ENCODE data around the gene TNFRSF12A. TPM values are rescaled to one million over a fixed set of nuclear protein-coding genes. Genes with fewer than 3 reads are reported as not detected.

The TNFRSF12A gene
- total RNA-seq, 1 experiment from 2014 or later = 147 TPM

- H3K27ac ChIP-seq (ENCODE audit: insufficient read length, low read depth, low read length) = no peak overlapping the region
- no peaks in the 10 kb centered on the region for H3K79me1 ChIP-seq (ENCODE audit: insufficient read depth, low read depth, low read length, poor library complexity, severe bottlenecking)
- no peaks in the 10 kb centered on the region for H3K9me3 Mint-ChIP-seq
- no peaks in the 10 kb centered on the region for H3K79me2 ChIP-seq (ENCODE audit: insufficient read depth, low read length)
- peak overlapping the region; percentile 63; the same call in 1 of the 2 replicates for H3K14ac ChIP-seq (ENCODE audit: insufficient read depth, low read length)
- no peak overlapping the region for H3K9ac ChIP-seq (ENCODE audit: extremely low read depth, insufficient read length, low read length)
- H2BK15ac ChIP-seq (ENCODE audit: low read depth, low read length) = no peak overlapping the region
- H3K27me3 Mint-ChIP-seq (ENCODE audit: low read depth) = peaks cover 10% of the 10 kb centered on the region
- no peak overlapping the region for H2BK120ac ChIP-seq (ENCODE audit: low read depth, low read length, poor library complexity, severe bottlenecking)
- WGBS (ENCODE audit: extremely low coverage, insufficient read length, low lambda C conversion rate) = no CpG with 5 or more reads among the region's 17 CpGs
- H2AFZ ChIP-seq (ENCODE audit: low read length) = no peak overlapping the region
- no peaks in the 10 kb centered on the region; the same call in 1 of the 2 replicates for H3K4me1 ChIP-seq (ENCODE audit: insufficient read depth, low read length)
- H3K9me3 ChIP-seq (ENCODE audit: control insufficient read depth, low read depth, low read length) = no peaks in the 10 kb centered on the region
- H2BK5ac ChIP-seq (ENCODE audit: insufficient read length, low read length) = no peak overlapping the region
- H3K23me2 ChIP-seq (ENCODE audit: insufficient read length, low read depth, low read length, poor library complexity, severe bottlenecking) = no peaks in the 10 kb centered on the region
- H3K23ac ChIP-seq (ENCODE audit: insufficient read length, low read depth, low read length) = no peak overlapping the region
- H3K36me3 Mint-ChIP-seq (ENCODE audit: insufficient read depth in 1 of 3, low read depth in 3 of 3) = no peaks in the 10 kb centered on the region
- H2AK5ac ChIP-seq (ENCODE audit: insufficient read length, low read length) = no peak overlapping the region
- H3K56ac ChIP-seq (ENCODE audit: insufficient read length, low read depth, low read length) = no peak overlapping the region
- H2BK20ac ChIP-seq (ENCODE audit: low read depth, low read length, poor library complexity, severe bottlenecking) = no peak overlapping the region
- no peak overlapping the region for H3T11ph ChIP-seq (ENCODE audit: low read length)
- no peak overlapping the region for H3K4me2 ChIP-seq (ENCODE audit: insufficient read depth, insufficient read length, low read length)
- H4K20me1 ChIP-seq (ENCODE audit: control insufficient read depth, insufficient read depth, insufficient read length) = no peaks in the 10 kb centered on the region
- H2BK12ac ChIP-seq (ENCODE audit: insufficient read length, low read depth, low read length) = no peak overlapping the region
- peak overlapping the region in 1 of 3 experiments; percentile 74; a peak in 1 of 7 replicates for H3K27ac Mint-ChIP-seq
- H4K5ac ChIP-seq (ENCODE audit: insufficient read length, low read depth, low read length) = no peak overlapping the region
- TF ChIP-seq CTCF (conservative IDR thresholded peaks at IDR 0.05) = no peak
- H3K4me3 Mint-ChIP-seq = no peak overlapping the region
- no peak overlapping the region for H4K91ac ChIP-seq (ENCODE audit: insufficient read length, low read depth, low read length)
- H4K8ac ChIP-seq (replicated peaks; ENCODE audit: insufficient read length, low read depth, low read length) = no peak overlapping the region
- DNase-seq = no peak
- no peak overlapping the region for H3K4ac ChIP-seq (ENCODE audit: low read depth, low read length)
- H3K4me1 Mint-ChIP-seq = peaks cover 23 to 52% of the 10 kb centered on the region in 2 experiments
- H3K18ac ChIP-seq (ENCODE audit: insufficient read length, low read depth, low read length) = no peak overlapping the region
- no peaks in the 10 kb centered on the region for H3K27me3 ChIP-seq (ENCODE audit: insufficient read depth, low read length)
Observed at GRCh38 chr16:2986623-2987188, 33.5 kb upstream of the TNFRSF12A start.

Data from H9 (cell line).